IMR-90 (cell line): ENCODE data around the gene UGGT1. TPM values are rescaled to one million over a fixed set of nuclear protein-coding genes. Genes with fewer than 3 reads are reported as not detected.

ENCODE experiments used
- ATAC-seq: fragments of 200-7000 bp; cut with Tn5 transposase; 2 replicates; pipeline ENCODE4 v1.9.1; 2020; ENCODE audit warnings: low read depth, mild to moderate bottlenecking, moderate library complexity
- BruUV-seq: library from RNA; stranded (reverse); fragments of 400-500 nt; replicated peaks from 2 replicates; lab custom pipeline; 2021; lab: Mats Ljungman, UMichigan
- CTCF ChIA-PET: fragments of 300-600 bp; formaldehyde crosslinking; extraction: SDS; loops from one replicate; lab custom pipeline; 2021; ENCODE audit warnings: antibody characterized with exemption; lab: Yijun Ruan, JAX
- POLR2A ChIA-PET: fragments of 300-600 bp; sonication (Branson Sonifier 250); formaldehyde crosslinking; loops from one replicate; lab custom pipeline; 2022; ENCODE audit warnings: antibody characterized with exemption; ENCODE audit not compliant: unreplicated experiment; lab: Charles Lee
- DNase-seq: peaks from one replicate; pipeline ENCODE4 v3.0.0; 2013
- H2AFZ ChIP-seq: replicated peaks from 2 replicates; pipeline ENCODE3; 2013; ENCODE audit warnings: low read length, mild to moderate bottlenecking; ENCODE audit not compliant: poor library complexity
- H2AK5ac ChIP-seq: 2 replicates; pipeline ENCODE4 v1.6.1; 2013; ENCODE audit warnings: low read depth, low read length, inconsistent platforms
- H2AK9ac ChIP-seq: replicated peaks from 2 replicates; pipeline ENCODE3; 2013; ENCODE audit warnings: mild to moderate bottlenecking, low read depth, low read length, moderate library complexity; ENCODE audit not compliant: poor library complexity
- H2BK120ac ChIP-seq: 2 replicates; pipeline ENCODE4 v1.6.1; 2013; ENCODE audit warnings: low read depth, low read length, inconsistent platforms
- H2BK15ac ChIP-seq: 3 replicates; pipeline ENCODE4 v1.6.1; 2013; ENCODE audit warnings: low read depth, low read length, inconsistent platforms
- H2BK20ac ChIP-seq: 2 replicates; pipeline ENCODE4 v1.6.1; 2013; ENCODE audit warnings: low read depth, mild to moderate bottlenecking, inconsistent platforms, low read length, moderate library complexity
- H2BK5ac ChIP-seq: 2 replicates; pipeline ENCODE4 v1.6.1; 2013; ENCODE audit warnings: mild to moderate bottlenecking, low read depth, low read length, inconsistent platforms; ENCODE audit not compliant: poor library complexity, severe bottlenecking
- H3K14ac ChIP-seq: replicated peaks from 2 replicates; pipeline ENCODE4 v1.6.1; 2013; ENCODE audit warnings: low read depth, low read length, inconsistent platforms
- H3K18ac ChIP-seq: 2 replicates; pipeline ENCODE4 v1.6.1; 2013; ENCODE audit warnings: low read depth, low read length, control low read depth
- H3K23ac ChIP-seq: 2 replicates; pipeline ENCODE4 v1.6.1; 2013; ENCODE audit warnings: low read depth, low read length, inconsistent platforms
- H3K27ac ChIP-seq: 2 replicates; pipeline ENCODE4 v1.5.1; 2013; ENCODE audit warnings: mild to moderate bottlenecking, control low read depth, low read length; ENCODE audit not compliant: insufficient read depth
- H3K27me3 ChIP-seq: 2 replicates; pipeline ENCODE4 v1.6.1; 2013; ENCODE audit warnings: low read length; ENCODE audit not compliant: control insufficient read depth, insufficient read depth
- H3K36me3 ChIP-seq: 2 replicates; pipeline ENCODE4 v1.6.1; 2013; ENCODE audit warnings: low read length, mixed read lengths; ENCODE audit not compliant: control insufficient read depth, insufficient read depth
- H3K4ac ChIP-seq: 2 replicates; pipeline ENCODE4 v1.6.1; 2013; ENCODE audit warnings: low read depth, low read length, inconsistent platforms
- H3K4me1 ChIP-seq: 2 replicates; pipeline ENCODE4 v1.6.1; 2013; ENCODE audit warnings: low read length, mixed read lengths; ENCODE audit not compliant: control insufficient read depth, insufficient read depth
- H3K4me2 ChIP-seq: 2 replicates; pipeline ENCODE4 v1.6.1; 2013; ENCODE audit warnings: low read depth, mild to moderate bottlenecking, control low read depth, low read length, moderate library complexity
- H3K4me3 ChIP-seq: 2 replicates; pipeline ENCODE4 v1.5.1; 2013; ENCODE audit warnings: low read depth, mild to moderate bottlenecking, control low read depth, low read length, moderate library complexity; ENCODE audit not compliant: insufficient read depth
- H3K56ac ChIP-seq: 2 replicates; pipeline ENCODE4 v1.6.1; 2013; ENCODE audit warnings: low read length, inconsistent platforms; ENCODE audit not compliant: insufficient read depth; ENCODE audit errors: extremely low read depth
- H3K79me1 ChIP-seq, 2 experiments: 2 replicates each; pipeline ENCODE4 v1.6.1; 2013; ENCODE audit warnings: low read length in 2 of 2, inconsistent platforms in 1 of 2, low read depth in 1 of 2
- H3K9ac ChIP-seq: 2 replicates; pipeline ENCODE4 v1.6.1; 2013; ENCODE audit warnings: low read depth, low read length, control low read depth
- H3K9me1 ChIP-seq: 2 replicates; pipeline ENCODE4 v1.6.1; 2013; ENCODE audit warnings: low read length, inconsistent platforms; ENCODE audit not compliant: insufficient read depth
- H3K9me3 ChIP-seq: 2 replicates; pipeline ENCODE4 v1.6.1; 2013; ENCODE audit warnings: low read length; ENCODE audit not compliant: control insufficient read depth, insufficient read depth
- H4K20me1 ChIP-seq: 2 replicates; pipeline ENCODE4 v1.6.1; 2013; ENCODE audit warnings: low read length, inconsistent platforms; ENCODE audit not compliant: insufficient read depth
- H4K5ac ChIP-seq: 2 replicates; pipeline ENCODE4 v1.6.1; 2013; ENCODE audit warnings: mild to moderate bottlenecking, low read depth, low read length, control low read depth
- H4K8ac ChIP-seq, 2 experiments: 2 replicates each; pipeline ENCODE4 v1.6.1; 2013; ENCODE audit warnings: low read depth in 2 of 2, low read length in 2 of 2, control low read depth in 1 of 2, inconsistent platforms in 1 of 2
- H4K91ac ChIP-seq: 2 replicates; pipeline ENCODE4 v1.6.1; 2013; ENCODE audit warnings: low read depth, low read length, inconsistent platforms; ENCODE audit not compliant: insufficient read depth
- BHLHE40 ChIP-seq: fragments of 150-350 bp; IDR thresholded peaks from 2 replicates; pipeline ENCODE4 v1.6.1; 2016; ENCODE audit warnings: mild to moderate bottlenecking, low read depth, low read length
- CEBPB ChIP-seq: IDR thresholded peaks from 2 replicates; pipeline ENCODE4 v1.6.1; 2012; ENCODE audit warnings: low read depth, low read length, improper control_type of control experiment
- FOS ChIP-seq: fragments of 150-350 bp; IDR thresholded peaks from 2 replicates; pipeline ENCODE4 v1.6.1; 2016; ENCODE audit warnings: low read depth, low read length
- RFX5 ChIP-seq: IDR thresholded peaks from 2 replicates; pipeline ENCODE4 v1.8.0; 2012; ENCODE audit warnings: low read depth, mild to moderate bottlenecking, low read length, moderate library complexity
- WGBS, 2 experiments: methylation state at CpG; one replicate each; pipeline versions ENCODE4 v1.1.5 to v1.1.7; 2013; ENCODE audit warnings: missing lambda C conversion rate in 2 of 2; ENCODE audit not compliant: insufficient read length in 1 of 2; ENCODE audit errors: extremely low coverage in 2 of 2; 5-methylcytosine and 5-hydroxymethylcytosine counted together
- dilution Hi-C: fragments of 300-500 bp; cut with HindIII; formaldehyde crosslinking; loops from one replicate; pipeline ENCODE4 v1.14.3; 2018; ENCODE audit warnings: low sequenced_read_pairs; ENCODE audit not compliant: unreplicated experiment
- in situ Hi-C: fragments of 300-500 bp; cut with MboI; formaldehyde crosslinking; loops from 3 replicates; pipeline ENCODE4 v1.14.3; 2019; ENCODE audit warnings: low sequenced_read_pairs, inconsistent platforms, mixed read lengths
- intact Hi-C: fragments of 100-400 bp; cut with micrococcal nuclease; formaldehyde crosslinking; loops from 2 replicates; pipeline ENCODE4 v1.10.0; 2022
- polyA plus RNA-seq, 3 experiments: library from polyadenylated mRNA; depleted of rRNA; stranded (reverse); fragments of >200 nt; gene quantifications; 2 replicates each; pipeline ENCODE4 v1.2.3, GENCODE V29; 2012; ENCODE audit warnings: low replicate concordance in 1 of 3
- total RNA-seq: library from RNA; depleted of rRNA; stranded (reverse); fragments of >200 nt; gene quantifications from 2 replicates; pipeline ENCODE4 v1.2.3, GENCODE V29; 2012

The UGGT1 gene
- total and polyA plus RNA-seq, 2 of the 4 experiments (the other 2 are of a cell fraction), result 26.1 to 71.3 TPM

DNA sequence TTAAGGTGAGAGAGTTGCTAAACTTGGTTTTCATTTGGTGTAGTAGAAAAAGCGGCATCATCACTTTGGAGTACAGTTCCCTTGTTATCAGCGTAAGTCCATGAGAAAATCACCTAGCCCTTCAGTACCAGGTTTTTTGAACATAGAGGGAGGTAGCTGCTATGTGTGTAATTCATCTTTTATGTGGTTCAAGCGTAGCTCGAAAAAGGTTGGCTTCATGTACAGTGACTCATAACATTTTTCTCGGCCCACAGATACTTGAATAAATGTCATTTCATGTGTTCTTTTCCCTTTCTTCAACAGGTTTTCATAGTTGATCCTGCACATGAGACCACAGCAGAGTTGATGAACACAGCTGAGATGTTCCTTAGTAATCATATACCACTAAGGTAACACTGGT lies 43.6 kb downstream of the UGGT1 start:
- POLR2A ChIA-PET, result no interaction called here
- H3K4me1 ChIP-seq, result no peaks in the 10 kb centered on the region
- H4K91ac ChIP-seq, result no peak overlapping the region
- no peak overlapping the region for H3K4ac ChIP-seq
- no peak overlapping the region for H3K9ac ChIP-seq
- no peak overlapping the region for H2BK120ac ChIP-seq
- H2BK20ac ChIP-seq, result no peak overlapping the region
- H2AK9ac ChIP-seq, result no peak overlapping the region
- H4K20me1 ChIP-seq, result no peaks in the 10 kb centered on the region
- H3K27me3 ChIP-seq, result no peaks in the 10 kb centered on the region
- H3K56ac ChIP-seq, result no peak overlapping the region
- no peak overlapping the region for H3K27ac ChIP-seq
- peaks cover 5 to 7% of the 10 kb centered on the region in 2 experiments; a peak in 1 of 4 replicates for H3K79me1 ChIP-seq
- DNase-seq (peak; percentile 34), ATAC-seq (no peak)
- H3K23ac ChIP-seq, result no peak overlapping the region
- H3K9me1 ChIP-seq, result no peaks in the 10 kb centered on the region; the same call in 1 of the 2 replicates
- TF ChIP-seq BHLHE40, result no peak
- no peak for TF ChIP-seq FOS
- TF ChIP-seq CEBPB, result no peak
- no peak for TF ChIP-seq RFX5
- no peak overlapping the region for H3K14ac ChIP-seq
- H3K4me2 ChIP-seq, result no peak overlapping the region
- dilution Hi-C loops (no loop called here), in situ Hi-C loops (no loop called here), intact Hi-C loops (no loop called here)
- H3K9me3 ChIP-seq, result no peaks in the 10 kb centered on the region
- no peak overlapping the region for H3K18ac ChIP-seq
- H2AFZ ChIP-seq, result no peak overlapping the region
- BruUV-seq, result no TSS peak
- no peak overlapping the region for H2BK5ac ChIP-seq
- peaks cover 37% of the 10 kb centered on the region for H3K36me3 ChIP-seq
- H4K5ac ChIP-seq, result no peak overlapping the region
- H3K4me3 ChIP-seq, result no peak overlapping the region
- CTCF ChIA-PET, result interaction anchor here (0.6 kb wide), 1 partner anchor 700 kb away, joined by 3 read pairs; no protein-coding TSS in a partner anchor
- no peak overlapping the region for H4K8ac ChIP-seq
- WGBS, 2 experiments, result no CpG with 5 or more reads among the region's 5 CpGs
- H2AK5ac ChIP-seq, result no peak overlapping the region
- H2BK15ac ChIP-seq, result no peak overlapping the region
